HG03039 (cell line): ENCODE data around the gene C2orf80.
"Not testable (repeated sequence)": the region's sequence is repeated elsewhere in the genome, so short reads cannot be mapped to it uniquely, and the experiment has no call there.

ENCODE experiments used
- ATAC-seq: cut with Tn5 transposase; IDR thresholded peaks from one replicate; pipeline ENCODE4 v1.9.1; 2021; ENCODE audit warnings: mild to moderate bottlenecking, moderate library complexity; ENCODE audit not compliant: unreplicated experiment

C2orf80 gene

GRCh38 chr2:208189810-208190503 is at the start of gene C2orf80:
Gene C2orf80 (minus strand): TSS chr2:208190030. CDS start chr2:208186986, 3,044 bp downstream.
- ATAC-seq = no peak

GRCh38 chr2:208235860-208236259 is 46.0 kb upstream of the C2orf80 start:
- no peak for ATAC-seq

- no peak for ATAC-seq
Observed at GRCh38 chr2:208234786-208235185, 45.0 kb upstream of the C2orf80 start.

GRCh38 chr2:208228476-208228875 is 38.6 kb upstream of the C2orf80 start:
- ATAC-seq = no peak

- ATAC-seq = no peak
Observed at GRCh38 chr2:208227581-208228232, 37.9 kb upstream of the C2orf80 start.

- no peak for ATAC-seq
Observed at GRCh38 chr2:208224802-208225201, 35.0 kb upstream of the C2orf80 start.

GRCh38 chr2:208222351-208222750 is 32.5 kb upstream of the C2orf80 start:
- no peak for ATAC-seq

GRCh38 chr2:208221873-208222272 is 32.0 kb upstream of the C2orf80 start:
- not testable (repeated sequence) for ATAC-seq

GRCh38 chr2:208210688-208211451 is 21.0 kb upstream of the C2orf80 start:
- ATAC-seq = no peak

GRCh38 chr2:208208335-208209085 is 18.7 kb upstream of the C2orf80 start:
- ATAC-seq = no peak

GRCh38 chr2:208207769-208208168 is 17.9 kb upstream of the C2orf80 start:
- ATAC-seq = no peak

GRCh38 chr2:208204166-208204565 is 14.3 kb upstream of the C2orf80 start:
- ATAC-seq = no peak

GRCh38 chr2:208195531-208195930 is 5.7 kb upstream of the C2orf80 start:
- ATAC-seq = no peak

GRCh38 chr2:208192611-208193236 is 2.9 kb upstream of the C2orf80 start:
- no peak for ATAC-seq

- no peak for ATAC-seq
Observed at GRCh38 chr2:208189069-208189809, 591 bp downstream of the C2orf80 start.

GRCh38 chr2:208186893-208187292 is 2.9 kb downstream of the C2orf80 start:
- ATAC-seq = no peak

GRCh38 chr2:208186465-208186864 is 3.4 kb downstream of the C2orf80 start:
- no peak for ATAC-seq

GRCh38 chr2:208183972-208184705 is 5.7 kb downstream of the C2orf80 start:
- ATAC-seq = no peak

- no peak for ATAC-seq
Observed at GRCh38 chr2:208183526-208183925, 6.3 kb downstream of the C2orf80 start.
